ENCODE results near the gene RHNO1. TPM values are rescaled to one million over a fixed set of nuclear protein-coding genes. Genes with fewer than 3 reads are reported as not detected.

RHNO1 gene
- polyA plus RNA-seq, 1 donor from 2014 or later: 85.8 TPM

DNA sequence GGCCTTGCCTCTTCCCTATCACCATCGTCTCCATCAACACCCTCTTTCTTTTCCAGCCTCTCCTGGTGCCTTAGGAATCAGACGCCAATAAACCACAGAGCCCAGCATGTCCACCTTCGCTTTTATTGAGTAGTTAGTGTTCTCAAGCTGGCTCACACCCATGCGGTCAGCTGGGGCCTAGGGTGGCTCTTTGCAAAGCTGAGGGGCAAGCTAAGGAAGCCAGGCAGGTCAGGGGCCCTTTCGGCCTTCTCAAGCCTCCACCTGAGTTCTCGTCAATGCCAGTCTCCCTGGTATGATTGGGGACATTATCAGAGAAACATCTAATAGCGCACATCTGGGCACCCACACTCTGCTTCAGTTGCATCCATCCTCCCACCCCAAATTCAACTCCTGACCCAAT is 19.4 kb upstream of the RHNO1 start:
- Histone ChIP-seq H3F3A (ENCODE audit: insufficient read depth, low read length, poor library complexity, severe bottlenecking) (no peaks in the 10 kb centered on the region), H3K27me3 (ENCODE audit: insufficient read depth, low read depth, low read length) (no peaks in the 10 kb centered on the region), H3K36me3 (ENCODE audit: insufficient read depth, low read length) (no peaks in the 10 kb centered on the region), H3K9me3 (ENCODE audit: low read length) (no peaks in the 10 kb centered on the region), H3K27ac (ENCODE audit: low read length) (no peak overlapping the region), H3K79me2 (replicated peaks; ENCODE audit: insufficient read depth, low read length) (no peaks in the 10 kb centered on the region), H3K9ac (ENCODE audit: low read length) (no peak overlapping the region), H3K4me2 (ENCODE audit: low read length) (no peak overlapping the region), H3K9me2 (ENCODE audit: insufficient read depth, low read length) (no peaks in the 10 kb centered on the region), H2AFZ (ENCODE audit: low read depth, low read length) (no peak overlapping the region), H3K4me3 (ENCODE audit: low read length) (no peak overlapping the region), H4K20me1 (ENCODE audit: insufficient read depth) (no peaks in the 10 kb centered on the region)
- TF ChIP-seq EP300 (conservative IDR thresholded peaks at IDR 0.05; ENCODE audit: poor library complexity, severe bottlenecking) (no peak), EZH2 (IDR thresholded peaks at IDR 0.05; ENCODE audit: borderline replicate concordance, insufficient read depth, low read length, poor library complexity, severe bottlenecking) (no peak)

DNA sequence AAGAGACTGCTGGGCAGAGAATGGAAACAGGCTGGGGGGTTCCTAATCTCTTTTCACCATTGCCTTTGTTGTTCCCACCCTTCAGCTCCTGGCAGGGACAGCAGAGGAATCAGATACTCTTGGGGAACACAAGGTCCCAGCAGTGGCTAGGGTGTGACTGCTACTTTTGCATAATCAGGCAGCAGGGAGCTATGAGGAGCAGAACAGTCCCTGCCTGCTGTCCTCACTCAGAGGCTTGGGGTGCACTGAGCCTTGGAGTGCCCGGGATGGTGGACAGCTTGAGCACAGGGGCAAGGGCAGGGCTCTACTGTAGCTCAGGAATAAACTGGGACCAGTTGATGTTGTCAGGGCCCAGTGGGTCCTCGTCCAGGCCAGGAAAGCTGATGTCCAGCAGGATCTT is 18.7 kb upstream of the RHNO1 start:
- Histone ChIP-seq H3F3A (ENCODE audit: insufficient read depth, low read length, poor library complexity, severe bottlenecking) (no peaks in the 10 kb centered on the region), H3K27me3 (ENCODE audit: insufficient read depth, low read depth, low read length) (no peaks in the 10 kb centered on the region), H3K9ac (ENCODE audit: low read length) (no peak overlapping the region), H3K9me2 (ENCODE audit: insufficient read depth, low read length) (no peaks in the 10 kb centered on the region), H4K20me1 (ENCODE audit: insufficient read depth) (no peaks in the 10 kb centered on the region), H3K79me2 (replicated peaks; ENCODE audit: insufficient read depth, low read length) (no peaks in the 10 kb centered on the region), H3K27ac (ENCODE audit: low read length) (no peak overlapping the region), H3K4me3 (ENCODE audit: low read length) (no peak overlapping the region), H3K9me3 (ENCODE audit: low read length) (no peaks in the 10 kb centered on the region), H3K4me2 (ENCODE audit: low read length) (no peak overlapping the region), H2AFZ (ENCODE audit: low read depth, low read length) (no peak overlapping the region), H3K36me3 (ENCODE audit: insufficient read depth, low read length) (no peaks in the 10 kb centered on the region)
- TF ChIP-seq POLR2AphosphoS5 (IDR thresholded peaks at IDR 0.05): no peak
- TF ChIP-seq, protein P1, sequence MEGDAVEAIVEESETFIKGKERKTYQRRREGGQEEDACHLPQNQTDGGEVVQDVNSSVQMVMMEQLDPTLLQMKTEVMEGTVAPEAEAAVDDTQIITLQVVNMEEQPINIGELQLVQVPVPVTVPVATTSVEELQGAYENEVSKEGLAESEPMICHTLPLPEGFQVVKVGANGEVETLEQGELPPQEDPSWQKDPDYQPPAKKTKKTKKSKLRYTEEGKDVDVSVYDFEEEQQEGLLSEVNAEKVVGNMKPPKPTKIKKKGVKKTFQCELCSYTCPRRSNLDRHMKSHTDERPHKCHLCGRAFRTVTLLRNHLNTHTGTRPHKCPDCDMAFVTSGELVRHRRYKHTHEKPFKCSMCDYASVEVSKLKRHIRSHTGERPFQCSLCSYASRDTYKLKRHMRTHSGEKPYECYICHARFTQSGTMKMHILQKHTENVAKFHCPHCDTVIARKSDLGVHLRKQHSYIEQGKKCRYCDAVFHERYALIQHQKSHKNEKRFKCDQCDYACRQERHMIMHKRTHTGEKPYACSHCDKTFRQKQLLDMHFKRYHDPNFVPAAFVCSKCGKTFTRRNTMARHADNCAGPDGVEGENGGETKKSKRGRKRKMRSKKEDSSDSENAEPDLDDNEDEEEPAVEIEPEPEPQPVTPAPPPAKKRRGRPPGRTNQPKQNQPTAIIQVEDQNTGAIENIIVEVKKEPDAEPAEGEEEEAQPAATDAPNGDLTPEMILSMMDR (IDR thresholded peaks at IDR 0.05; ENCODE audit: poor library complexity, severe bottlenecking): no peak

DNA sequence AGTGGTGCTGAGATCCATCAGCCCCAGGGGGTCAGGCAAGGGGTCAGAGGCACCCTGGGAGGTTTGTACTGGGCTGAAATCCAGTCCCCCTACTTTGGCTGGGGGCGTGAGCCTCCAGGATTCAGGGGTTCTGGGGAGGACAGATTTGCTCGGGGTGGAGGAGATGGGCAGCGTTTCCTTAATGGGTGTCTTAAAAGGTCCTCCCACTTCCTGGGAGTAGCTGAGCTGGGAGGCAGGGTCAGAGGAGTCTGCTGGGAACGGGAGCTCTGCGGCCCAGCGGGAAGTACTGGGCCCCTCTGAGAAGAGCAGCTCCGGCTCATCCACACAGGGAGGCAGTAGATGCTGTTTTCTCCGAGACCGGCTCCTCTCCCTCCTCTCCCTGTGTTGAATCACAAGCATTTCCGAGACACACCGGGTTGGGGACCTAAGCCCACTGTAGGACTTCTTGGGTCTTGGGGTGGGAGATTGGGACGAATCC is 18.0 kb upstream of the RHNO1 start:
- no peaks in the 10 kb centered on the region for H3K79me2 ChIP-seq (replicated peaks; ENCODE audit: insufficient read depth, low read length)
- H3K27ac ChIP-seq (ENCODE audit: low read length): no peak overlapping the region
- no peaks in the 10 kb centered on the region for H3K36me3 ChIP-seq (ENCODE audit: insufficient read depth, low read length)
- H3K27me3 ChIP-seq (ENCODE audit: insufficient read depth, low read depth, low read length): no peaks in the 10 kb centered on the region
- H3K4me2 ChIP-seq (ENCODE audit: low read length): no peak overlapping the region
- no peaks in the 10 kb centered on the region for H3K9me2 ChIP-seq (ENCODE audit: insufficient read depth, low read length)
- no peaks in the 10 kb centered on the region for H3K9me3 ChIP-seq (ENCODE audit: low read length)
- no peaks in the 10 kb centered on the region for H4K20me1 ChIP-seq (ENCODE audit: insufficient read depth)
- no peak overlapping the region for H3K9ac ChIP-seq (ENCODE audit: low read length)
- no peaks in the 10 kb centered on the region for H3F3A ChIP-seq (ENCODE audit: insufficient read depth, low read length, poor library complexity, severe bottlenecking)
- no peak overlapping the region for H2AFZ ChIP-seq (ENCODE audit: low read depth, low read length)
- H3K4me3 ChIP-seq (ENCODE audit: low read length): no peak overlapping the region
- no peak for TF ChIP-seq EZH2 (IDR thresholded peaks at IDR 0.05; ENCODE audit: borderline replicate concordance, insufficient read depth, low read length, poor library complexity, severe bottlenecking)
- TF ChIP-seq, protein P1 (IDR thresholded peaks at IDR 0.05; ENCODE audit: poor library complexity, severe bottlenecking): no peak
- no peak for TF ChIP-seq SMC3 (conservative IDR thresholded peaks at IDR 0.05; ENCODE audit: poor library complexity)
- TF ChIP-seq MXI1 (conservative IDR thresholded peaks at IDR 0.05; ENCODE audit: poor library complexity, severe bottlenecking): no peak
